SU-DHL-6 (cell line): ENCODE data around the gene TBC1D4.

Source experiments
- H2AFZ ChIP-seq: fragments of 200-600 bp; sonication (generic); 2 replicates; pipeline ENCODE4 v1.6.1; 2014; ENCODE audit warnings: low read depth, mild to moderate bottlenecking, moderate library complexity, mixed read lengths, antibody characterized with exemption, low read length; ENCODE audit not compliant: severe bottlenecking
- H3F3A ChIP-seq: fragments of 200-600 bp; shearing (Covaris generic); 2 replicates; pipeline ENCODE4 v1.6.0; 2016; ENCODE audit warnings: antibody characterized with exemption, mild to moderate bottlenecking; ENCODE audit not compliant: insufficient read depth
- H3K27ac ChIP-seq: fragments of 200-600 bp; sonication (generic); 2 replicates; pipeline ENCODE4 v1.5.1; 2016; ENCODE audit warnings: low read depth, mild to moderate bottlenecking, low read length, moderate library complexity, mixed read lengths
- H3K27me3 ChIP-seq: fragments of 200-600 bp; sonication (generic), shearing (Covaris generic); 2 replicates; pipeline ENCODE4 v1.6.0; 2014; ENCODE audit warnings: mild to moderate bottlenecking, low read length
- H3K36me3 ChIP-seq: fragments of 200-600 bp; sonication (generic); 2 replicates; pipeline ENCODE4 v1.6.1; 2014; ENCODE audit warnings: mild to moderate bottlenecking, low read length, mixed read lengths
- H3K4me2 ChIP-seq: fragments of 300-600, 200-600 bp; shearing (Covaris generic), sonication (generic); 2 replicates; pipeline ENCODE4 v1.6.0; 2014; ENCODE audit warnings: low read length, low read depth, mild to moderate bottlenecking; ENCODE audit not compliant: poor library complexity, severe bottlenecking
- H3K4me3 ChIP-seq: fragments of 200-600 bp; sonication (generic); 2 replicates; pipeline ENCODE4 v1.5.1; 2014; ENCODE audit warnings: antibody characterized with exemption, low read length, mild to moderate bottlenecking, mixed read lengths; ENCODE audit not compliant: insufficient read depth, poor library complexity, severe bottlenecking
- H3K79me2 ChIP-seq: fragments of 200-600 bp; sonication (generic); 2 replicates; pipeline ENCODE4 v1.6.1; 2014; ENCODE audit warnings: mild to moderate bottlenecking, low read length, moderate library complexity; ENCODE audit not compliant: insufficient read depth
- H3K9ac ChIP-seq: fragments of 200-600 bp; sonication (generic); 2 replicates; pipeline ENCODE4 v1.7.0; 2014; ENCODE audit warnings: mild to moderate bottlenecking, low read length
- H3K9me2 ChIP-seq: fragments of 200-600 bp; sonication (generic); replicated peaks from 2 replicates; pipeline ENCODE4 v1.6.1; 2014; ENCODE audit warnings: low read length; ENCODE audit not compliant: insufficient read depth
- H3K9me3 ChIP-seq: fragments of 200-600 bp; sonication (generic); 2 replicates; pipeline ENCODE4 v1.6.1; 2014; ENCODE audit warnings: low read length, mixed read lengths; ENCODE audit not compliant: insufficient read depth
- H4K20me1 ChIP-seq: fragments of 200-600 bp; sonication (generic); 2 replicates; pipeline ENCODE4 v1.6.1; 2014; ENCODE audit warnings: low read depth, mild to moderate bottlenecking, antibody characterized with exemption, low read length, moderate library complexity, mixed read lengths
- EZH2phosphoT487 ChIP-seq: fragments of 200-600 bp; sonication (generic), shearing (Covaris generic); conservative IDR thresholded peaks from 2 replicates; pipeline ENCODE4 v1.6.1; 2018; ENCODE audit warnings: mild to moderate bottlenecking, antibody characterized with exemption, low read length, moderate library complexity, mixed read lengths
- TF ChIP-seq, protein P1 (sequence below): fragments of 200-600 bp; sonication (generic); IDR thresholded peaks from one replicate; pipeline ENCODE4 v1.5.1; 2017; ENCODE audit warnings: antibody characterized with exemption, mild to moderate bottlenecking, low read length, moderate library complexity; ENCODE audit not compliant: insufficient read depth, poor library complexity, severe bottlenecking

TBC1D4 gene

DNA sequence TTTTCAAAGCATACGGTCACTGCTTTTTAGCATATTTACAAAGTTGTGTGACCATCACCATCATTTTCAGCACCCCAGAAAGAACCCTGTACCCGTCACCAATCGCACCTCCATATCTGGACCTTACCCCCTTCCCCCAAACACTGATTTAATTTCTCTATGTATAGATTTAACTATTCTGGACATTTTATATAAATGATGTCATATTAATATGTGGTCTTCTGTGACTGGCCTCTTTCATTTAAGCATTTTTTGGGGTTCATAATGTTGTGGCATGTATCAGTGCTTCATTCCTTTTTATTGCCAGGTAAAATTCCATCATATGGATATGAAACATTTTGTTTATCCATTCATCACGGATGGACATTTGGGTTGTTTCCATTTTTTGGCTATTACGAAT is 74.0 kb downstream of the TBC1D4 start:
- Histone ChIP-seq H4K20me1 (no peaks in the 10 kb centered on the region), H3K9ac (no peak overlapping the region), H3K36me3 (no peaks in the 10 kb centered on the region), H3K27me3 (no peaks in the 10 kb centered on the region), H3K9me2 (no peaks in the 10 kb centered on the region), H3K79me2 (no peaks in the 10 kb centered on the region), H3K4me2 (no peak overlapping the region), H3K9me3 (no peaks in the 10 kb centered on the region), H3F3A (0 out of 2 replicates have a peak, but pooled peaks cover 7% of the 10 kb centered on the region), H3K4me3 (no peak overlapping the region), H2AFZ (no peak overlapping the region), H3K27ac (no peak overlapping the region)
- TF ChIP-seq EZH2phosphoT487, result no peak
- TF ChIP-seq, protein P1, sequence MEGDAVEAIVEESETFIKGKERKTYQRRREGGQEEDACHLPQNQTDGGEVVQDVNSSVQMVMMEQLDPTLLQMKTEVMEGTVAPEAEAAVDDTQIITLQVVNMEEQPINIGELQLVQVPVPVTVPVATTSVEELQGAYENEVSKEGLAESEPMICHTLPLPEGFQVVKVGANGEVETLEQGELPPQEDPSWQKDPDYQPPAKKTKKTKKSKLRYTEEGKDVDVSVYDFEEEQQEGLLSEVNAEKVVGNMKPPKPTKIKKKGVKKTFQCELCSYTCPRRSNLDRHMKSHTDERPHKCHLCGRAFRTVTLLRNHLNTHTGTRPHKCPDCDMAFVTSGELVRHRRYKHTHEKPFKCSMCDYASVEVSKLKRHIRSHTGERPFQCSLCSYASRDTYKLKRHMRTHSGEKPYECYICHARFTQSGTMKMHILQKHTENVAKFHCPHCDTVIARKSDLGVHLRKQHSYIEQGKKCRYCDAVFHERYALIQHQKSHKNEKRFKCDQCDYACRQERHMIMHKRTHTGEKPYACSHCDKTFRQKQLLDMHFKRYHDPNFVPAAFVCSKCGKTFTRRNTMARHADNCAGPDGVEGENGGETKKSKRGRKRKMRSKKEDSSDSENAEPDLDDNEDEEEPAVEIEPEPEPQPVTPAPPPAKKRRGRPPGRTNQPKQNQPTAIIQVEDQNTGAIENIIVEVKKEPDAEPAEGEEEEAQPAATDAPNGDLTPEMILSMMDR, result no peak

DNA sequence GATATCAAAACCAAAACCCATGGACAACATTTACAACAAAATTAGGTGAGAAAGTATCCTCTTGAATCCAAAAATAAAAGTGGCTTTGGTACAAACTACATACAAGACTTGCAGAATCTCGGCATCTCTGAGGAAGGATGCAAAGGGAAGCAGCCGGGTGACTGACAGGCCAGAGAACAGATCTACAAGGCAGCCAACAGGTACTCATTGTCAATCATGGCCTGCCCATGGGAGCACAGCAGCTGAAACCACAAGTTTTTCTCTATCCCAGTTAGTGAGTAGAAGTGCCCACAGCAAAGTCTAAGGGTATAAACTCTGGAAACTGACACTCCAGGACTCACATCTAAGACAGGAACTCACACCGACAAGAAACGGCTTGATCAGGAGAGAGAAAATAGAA is 74.5 kb downstream of the TBC1D4 start:
- no peak overlapping the region for H3K4me3 ChIP-seq
- no peaks in the 10 kb centered on the region for H3K9me2 ChIP-seq
- H3K9ac ChIP-seq, result no peak overlapping the region
- H4K20me1 ChIP-seq, result no peaks in the 10 kb centered on the region
- H3F3A ChIP-seq, result 0 out of 2 replicates have a peak, but pooled peaks cover 7% of the 10 kb centered on the region
- no peaks in the 10 kb centered on the region for H3K9me3 ChIP-seq
- TF ChIP-seq EZH2phosphoT487, result no peak
- TF ChIP-seq, protein P1, result no peak
- H3K4me2 ChIP-seq, result no peak overlapping the region
- H3K27me3 ChIP-seq, result no peaks in the 10 kb centered on the region
- H2AFZ ChIP-seq, result no peak overlapping the region
- H3K27ac ChIP-seq, result no peak overlapping the region
- no peaks in the 10 kb centered on the region for H3K79me2 ChIP-seq
- H3K36me3 ChIP-seq, result no peaks in the 10 kb centered on the region

DNA sequence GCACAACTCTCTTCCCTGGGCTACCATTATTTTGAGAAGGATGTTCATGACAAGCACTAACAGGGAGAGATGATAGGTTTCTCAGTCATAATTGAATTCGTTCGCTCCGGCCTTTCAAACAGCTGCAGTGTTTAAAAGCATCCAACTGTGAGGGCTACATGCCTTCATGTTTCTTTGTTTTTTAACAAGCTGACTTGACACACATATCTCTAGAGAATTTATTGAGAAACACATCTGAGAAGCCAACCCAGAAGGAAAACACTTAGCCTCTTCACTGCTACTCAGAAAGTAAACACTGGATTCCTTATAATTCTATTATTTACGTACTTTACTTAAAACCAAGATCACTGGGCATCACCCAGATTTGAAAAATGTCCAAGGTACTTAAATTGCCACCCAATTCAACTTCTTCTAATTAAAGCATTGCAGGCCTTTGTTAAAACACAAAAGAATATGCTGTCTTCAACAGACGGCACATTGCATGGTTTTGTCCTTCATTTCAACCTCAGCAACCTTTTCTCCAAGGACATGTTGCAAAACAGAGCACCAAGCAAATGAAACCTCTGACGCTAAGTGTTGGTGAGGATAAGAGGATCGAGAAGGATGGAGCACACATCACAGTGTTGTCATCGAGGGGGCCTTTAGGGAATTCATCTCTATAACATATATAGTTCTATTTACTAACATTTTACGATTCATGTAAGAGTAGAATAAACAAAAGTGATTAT is 75.8 kb downstream of the TBC1D4 start:
- H3F3A ChIP-seq, result 0 out of 2 replicates have a peak, but pooled peaks cover 7% of the 10 kb centered on the region

More for the DNA sequence above, 75.8 kb downstream of the TBC1D4 start:
- H3K36me3 ChIP-seq, result no peaks in the 10 kb centered on the region
- no peaks in the 10 kb centered on the region for H4K20me1 ChIP-seq
- H3K4me2 ChIP-seq, result no peak overlapping the region
- TF ChIP-seq, protein P1, result no peak
- TF ChIP-seq EZH2phosphoT487, result no peak
- H2AFZ ChIP-seq, result no peak overlapping the region
- no peak overlapping the region for H3K27ac ChIP-seq
- no peaks in the 10 kb centered on the region for H3K27me3 ChIP-seq
- no peak overlapping the region for H3K9ac ChIP-seq
- H3K9me3 ChIP-seq, result no peaks in the 10 kb centered on the region
- no peaks in the 10 kb centered on the region for H3K9me2 ChIP-seq
- no peak overlapping the region for H3K4me3 ChIP-seq
- H3K79me2 ChIP-seq, result no peaks in the 10 kb centered on the region
